Measurements from ENCODE around the gene MAT2B. TPM values are rescaled to one million over a fixed set of nuclear protein-coding genes. Genes with fewer than 3 reads are reported as not detected.
A peak's percentile ranks its signal among the peaks of the same experiment; 100 is the strongest.

MAT2B gene
- polyA plus RNA-seq, 3 donors, result 34.8 to 165 (median 142) TPM

- DNase-seq, result no peak
- TF ChIP-seq CTCF (IDR thresholded peaks at IDR 0.05), result no peak
- no peak overlapping the region for H3K27ac ChIP-seq (ENCODE audit: low read depth in 1 of 2, low read length in 2 of 2)
- H3K79me2 ChIP-seq (ENCODE audit: insufficient read depth, low read length), result no peaks in the 10 kb centered on the region
- no peaks in the 10 kb centered on the region for H3K9me3 ChIP-seq (replicated peaks in 1 of 2; ENCODE audit: control insufficient read depth in 1 of 2, insufficient read depth in 1 of 2, low read length in 2 of 2)
- no peak overlapping the region for H3K9ac ChIP-seq (ENCODE audit: insufficient read depth, low read length, poor library complexity, severe bottlenecking)
- Mint-ChIP-seq H3K27ac (no peak overlapping the region), H3K4me1 (peaks cover 12% of the 10 kb centered on the region), H3K4me3 (peak overlapping the region in 1 of 2 donors; percentile 27), H3K27me3 (ENCODE audit: low read depth in 3 of 3) (peaks cover 24 to 30% (median 26%) of the 10 kb centered on the region in 3 donors), H3K36me3 (no peaks in the 10 kb centered on the region), H3K9me3 (peaks cover 0 to 2% (median 0%) of the 10 kb centered on the region in 7 donors)
- intact Hi-C loops (cut with micrococcal nuclease), result loop anchor here in 1 of 2 donors (5.0 kb wide), 1 partner anchor 940 kb away; no protein-coding TSS in a partner anchor
- peaks cover 9 to 10% of the 10 kb centered on the region in 2 donors for H3K4me1 ChIP-seq (ENCODE audit: control insufficient read depth in 1 of 2, insufficient read depth in 2 of 2, low read length in 2 of 2)
- no peak overlapping the region for H3K4me3 ChIP-seq (replicated peaks in 1 of 3; ENCODE audit: low read depth in 2 of 3, low read length in 3 of 3)
- no peak overlapping the region for H3K4me2 ChIP-seq (replicated peaks; ENCODE audit: extremely low read depth, low read length, poor library complexity, severe bottlenecking)
- WGBS (ENCODE audit: insufficient coverage), result 92% methylated on average over 3 of the region's 3 CpGs
- H3K27me3 ChIP-seq (ENCODE audit: control insufficient read depth in 2 of 2, insufficient read depth in 2 of 2, low read length in 2 of 2), result peaks cover 22 to 29% of the 10 kb centered on the region in 2 donors
- H4K20me1 ChIP-seq (ENCODE audit: insufficient read depth, low read length), result no peaks in the 10 kb centered on the region
- no peaks in the 10 kb centered on the region for H3K36me3 ChIP-seq (replicated peaks in 1 of 2; ENCODE audit: control insufficient read depth in 1 of 2, insufficient read depth in 2 of 2, low read length in 2 of 2)
- no peak overlapping the region for H2AFZ ChIP-seq (ENCODE audit: insufficient read depth, low read depth, low read length, poor library complexity, severe bottlenecking)
Measured at GRCh38 chr5:163562071-163562470, 56.7 kb downstream of the MAT2B start.

- Histone ChIP-seq H2AFZ (ENCODE audit: insufficient read depth, low read depth, low read length, poor library complexity, severe bottlenecking) (no peak overlapping the region), H3K36me3 (replicated peaks in 1 of 2; ENCODE audit: control insufficient read depth in 1 of 2, insufficient read depth in 2 of 2, low read length in 2 of 2) (no peaks in the 10 kb centered on the region), H3K27me3 (ENCODE audit: control insufficient read depth in 2 of 2, insufficient read depth in 2 of 2, low read length in 2 of 2) (peaks cover 29 to 39% of the 10 kb centered on the region in 2 donors), H3K9ac (ENCODE audit: insufficient read depth, low read length, poor library complexity, severe bottlenecking) (no peak overlapping the region), H3K79me2 (ENCODE audit: insufficient read depth, low read length) (no peaks in the 10 kb centered on the region), H3K9me3 (replicated peaks in 1 of 2; ENCODE audit: control insufficient read depth in 1 of 2, insufficient read depth in 1 of 2, low read length in 2 of 2) (no peaks in the 10 kb centered on the region), H3K4me3 (replicated peaks in 1 of 3; ENCODE audit: low read depth in 2 of 3, low read length in 3 of 3) (no peak overlapping the region), H3K4me1 (ENCODE audit: control insufficient read depth in 1 of 2, insufficient read depth in 2 of 2, low read length in 2 of 2) (peaks cover 9 to 10% of the 10 kb centered on the region in 2 donors), H3K27ac (ENCODE audit: low read depth in 1 of 2, low read length in 2 of 2) (no peak overlapping the region), H3K4me2 (replicated peaks; ENCODE audit: extremely low read depth, low read length, poor library complexity, severe bottlenecking) (no peak overlapping the region), H4K20me1 (ENCODE audit: insufficient read depth, low read length) (no peaks in the 10 kb centered on the region)
- Mint-ChIP-seq H3K4me3 (no peak overlapping the region), H3K36me3 (no peaks in the 10 kb centered on the region), H3K9me3 (peaks cover 0 to 2% (median 0%) of the 10 kb centered on the region in 7 donors), H3K4me1 (peaks cover 12% of the 10 kb centered on the region), H3K27ac (no peak overlapping the region), H3K27me3 (ENCODE audit: low read depth in 3 of 3) (peaks cover 30 to 36% (median 31%) of the 10 kb centered on the region in 3 donors)
- intact Hi-C loops (cut with micrococcal nuclease), result loop anchor here in 1 of 2 donors (5.0 kb wide), 1 partner anchor 939 kb away; no protein-coding TSS in a partner anchor
- no peak for TF ChIP-seq CTCF (IDR thresholded peaks at IDR 0.05)
- no CpG with 5 or more reads among the region's 1 CpG for WGBS (ENCODE audit: insufficient coverage)
- DNase-seq, result no peak
Measured at GRCh38 chr5:163563112-163563511, 57.7 kb downstream of the MAT2B start.
